Thoracic aorta (tissue), 2 donors: ENCODE data around the gene ZBTB33. TPM values are rescaled to one million over a fixed set of nuclear protein-coding genes. Genes with fewer than 3 reads are reported as not detected.

Experiments
- ATAC-seq: fragments of 150-250 bp; one replicate; pipeline ENCODE4 v1.8.0; 2017; ENCODE audit warnings: low read depth; ENCODE audit not compliant: insufficient number of reproducible peaks, low FRiP score
- DNase-seq: peaks from one replicate; pipeline ENCODE4 v3.0.0-alpha.2; 2020; ENCODE audit warnings: low spot score
- H3K27ac ChIP-seq, 2 donors: fragments of 200-600 bp; sonication (generic); 1 replicate in 1 of 2; 2 replicates in 1 of 2; pipeline ENCODE4 v1.5.1; 2016; ENCODE audit warnings: mild to moderate bottlenecking in 2 of 2, moderate library complexity in 2 of 2
- H3K27me3 ChIP-seq: fragments of 200-600 bp; sonication (generic); replicated peaks from 2 replicates; pipeline ENCODE4 v1.6.0; 2016; ENCODE audit warnings: mild to moderate bottlenecking; ENCODE audit not compliant: insufficient read depth
- H3K36me3 ChIP-seq: fragments of 200-600 bp; sonication (generic); one replicate; pipeline ENCODE4 v1.5.1; 2016
- H3K4me1 ChIP-seq, 2 donors: fragments of 200-600 bp; sonication (generic); 1 replicate in 1 of 2; 2 replicates in 1 of 2; pipeline versions ENCODE4 v1.5.1 to v1.6.0; 2016; ENCODE audit warnings: low read depth in 2 of 2, mild to moderate bottlenecking in 1 of 2; ENCODE audit not compliant: control insufficient read depth in 1 of 2
- H3K4me3 ChIP-seq: fragments of 200-600 bp; sonication (generic); 2 replicates; pipeline ENCODE4 v1.5.1; 2016; ENCODE audit warnings: mild to moderate bottlenecking
- H3K9me3 ChIP-seq: fragments of 200-600 bp; sonication (generic); 2 replicates; pipeline ENCODE4 v1.5.1; 2016
- total RNA-seq, 2 donors: library from RNA; depleted of rRNA; stranded (reverse); fragments of >200 nt; gene quantifications; one replicate each; pipeline versions ENCODE4 v1.1.0 to v1.2.3, GENCODE V29; 2016
- TF ChIP-seq, protein P1 (sequence below): fragments of 200-600 bp; sonication (generic); IDR thresholded peaks from one replicate; pipeline ENCODE4 v1.5.1; 2019; ENCODE audit warnings: antibody characterized with exemption

The ZBTB33 gene
- total RNA-seq, 2 donors from 2014 or later, result 6.4 to 15.4 TPM

GRCh38 chrX:120236687-120237479 lies 13.7 kb upstream of the ZBTB33 start:
- Histone ChIP-seq H3K4me3 (no peak overlapping the region), H3K36me3 (no peaks in the 10 kb centered on the region), H3K4me1 (no peaks in the 10 kb centered on the region), H3K27ac (no peak overlapping the region), H3K27me3 (no peaks in the 10 kb centered on the region), H3K9me3 (no peaks in the 10 kb centered on the region)
- TF ChIP-seq, protein P1, sequence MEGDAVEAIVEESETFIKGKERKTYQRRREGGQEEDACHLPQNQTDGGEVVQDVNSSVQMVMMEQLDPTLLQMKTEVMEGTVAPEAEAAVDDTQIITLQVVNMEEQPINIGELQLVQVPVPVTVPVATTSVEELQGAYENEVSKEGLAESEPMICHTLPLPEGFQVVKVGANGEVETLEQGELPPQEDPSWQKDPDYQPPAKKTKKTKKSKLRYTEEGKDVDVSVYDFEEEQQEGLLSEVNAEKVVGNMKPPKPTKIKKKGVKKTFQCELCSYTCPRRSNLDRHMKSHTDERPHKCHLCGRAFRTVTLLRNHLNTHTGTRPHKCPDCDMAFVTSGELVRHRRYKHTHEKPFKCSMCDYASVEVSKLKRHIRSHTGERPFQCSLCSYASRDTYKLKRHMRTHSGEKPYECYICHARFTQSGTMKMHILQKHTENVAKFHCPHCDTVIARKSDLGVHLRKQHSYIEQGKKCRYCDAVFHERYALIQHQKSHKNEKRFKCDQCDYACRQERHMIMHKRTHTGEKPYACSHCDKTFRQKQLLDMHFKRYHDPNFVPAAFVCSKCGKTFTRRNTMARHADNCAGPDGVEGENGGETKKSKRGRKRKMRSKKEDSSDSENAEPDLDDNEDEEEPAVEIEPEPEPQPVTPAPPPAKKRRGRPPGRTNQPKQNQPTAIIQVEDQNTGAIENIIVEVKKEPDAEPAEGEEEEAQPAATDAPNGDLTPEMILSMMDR, result no peak
- ATAC-seq (no peak), DNase-seq (no peak)

- no peak overlapping the region for H3K4me3 ChIP-seq
- H3K4me1 ChIP-seq, result peaks cover 0 to 8% of the 10 kb centered on the region in 2 donors
- no peaks in the 10 kb centered on the region for H3K36me3 ChIP-seq
- no peak overlapping the region for H3K27ac ChIP-seq
- DNase-seq, result no peak
- H3K9me3 ChIP-seq, result no peaks in the 10 kb centered on the region
- no peak for ATAC-seq
- TF ChIP-seq, protein P1, result no peak
- no peaks in the 10 kb centered on the region for H3K27me3 ChIP-seq
Measured at GRCh38 chrX:120238933-120239332, 11.7 kb upstream of the ZBTB33 start.

- no peak for ATAC-seq
- H3K36me3 ChIP-seq, result no peaks in the 10 kb centered on the region
Measured at GRCh38 chrX:120242813-120243212, 7.8 kb upstream of the ZBTB33 start.

GRCh38 chrX:120244395-120244734 lies 6.2 kb upstream of the ZBTB33 start:
- no peaks in the 10 kb centered on the region for H3K9me3 ChIP-seq
- TF ChIP-seq, protein P1, result no peak
- DNase-seq, result no peak
- peaks cover 0 to 8% of the 10 kb centered on the region in 2 donors for H3K4me1 ChIP-seq
- peak overlapping the region; percentile 78 for H3K4me3 ChIP-seq
- no peaks in the 10 kb centered on the region for H3K36me3 ChIP-seq
- no peaks in the 10 kb centered on the region for H3K27me3 ChIP-seq
- H3K27ac ChIP-seq, result peak overlapping the region; percentile 72 to 82
- no peak for ATAC-seq

More at GRCh38 chrX:120242813-120243212, 7.8 kb upstream of the ZBTB33 start:
- no peak overlapping the region for H3K27ac ChIP-seq
- no peaks in the 10 kb centered on the region for H3K27me3 ChIP-seq
- H3K4me1 ChIP-seq, result peaks cover 0 to 8% of the 10 kb centered on the region in 2 donors
- no peak for DNase-seq
- H3K4me3 ChIP-seq, result no peak overlapping the region
- H3K9me3 ChIP-seq, result no peaks in the 10 kb centered on the region
- TF ChIP-seq, protein P1, result no peak

- H3K4me1 ChIP-seq, result peaks cover 0 to 8% of the 10 kb centered on the region in 2 donors
- TF ChIP-seq, protein P1, result no peak
- H3K36me3 ChIP-seq, result no peaks in the 10 kb centered on the region
- H3K27me3 ChIP-seq, result no peaks in the 10 kb centered on the region
- peak overlapping the region; percentile 78 for H3K4me3 ChIP-seq
- peak; percentile 3 for DNase-seq
- peak overlapping the region; percentile 72 to 82 for H3K27ac ChIP-seq
- H3K9me3 ChIP-seq, result no peaks in the 10 kb centered on the region
- ATAC-seq, result no peak
Measured at GRCh38 chrX:120244735-120245498, 5.7 kb upstream of the ZBTB33 start.
